Neural cell (in vitro differentiated cells): Measurements from ENCODE around the gene TRIM10.

Experiments
- EP300 ChIP-seq: fragments of 450-650 bp; conservative IDR thresholded peaks from 2 replicates; pipeline ENCODE4 v1.6.1; 2014; ENCODE audit warnings: antibody characterized with exemption, mild to moderate bottlenecking, moderate library complexity; ENCODE audit not compliant: poor library complexity, severe bottlenecking
- EZH2 ChIP-seq: fragments of 200-600, 300-800 bp; shearing (Covaris generic), sonication (generic); IDR thresholded peaks from 2 replicates; pipeline ENCODE4 v1.6.1; 2014; ENCODE audit warnings: antibody characterized with exemption, low read length, borderline replicate concordance, mild to moderate bottlenecking; ENCODE audit not compliant: insufficient read depth, poor library complexity, severe bottlenecking
- MXI1 ChIP-seq: fragments of 450-650 bp; conservative IDR thresholded peaks from 2 replicates; pipeline ENCODE4 v1.6.1; 2014; ENCODE audit warnings: antibody characterized with exemption, mild to moderate bottlenecking; ENCODE audit not compliant: poor library complexity, severe bottlenecking
- POLR2AphosphoS5 ChIP-seq: IDR thresholded peaks from 2 replicates; pipeline ENCODE4 v1.6.1; 2012
- RAD21 ChIP-seq: fragments of 450-650 bp; conservative IDR thresholded peaks from 2 replicates; pipeline ENCODE4 v1.6.1; 2014; ENCODE audit warnings: antibody characterized with exemption, mild to moderate bottlenecking, moderate library complexity
- SMC3 ChIP-seq: fragments of 450-650 bp; conservative IDR thresholded peaks from 2 replicates; pipeline ENCODE4 v1.6.1; 2014; ENCODE audit warnings: antibody characterized with exemption, mild to moderate bottlenecking, moderate library complexity; ENCODE audit not compliant: poor library complexity
- TAF1 ChIP-seq: IDR thresholded peaks from 2 replicates; pipeline ENCODE4 v1.6.1; 2012; ENCODE audit warnings: low read depth
- TF ChIP-seq, protein P1 (sequence below): IDR thresholded peaks from 2 replicates; pipeline ENCODE4 v1.6.1; 2012; ENCODE audit warnings: borderline replicate concordance
- TF ChIP-seq, protein P2 (sequence below): fragments of 450-650 bp; IDR thresholded peaks from 2 replicates; pipeline ENCODE4 v1.5.1; 2014; ENCODE audit warnings: antibody characterized with exemption, mild to moderate bottlenecking, moderate library complexity; ENCODE audit not compliant: poor library complexity, severe bottlenecking

DNA sequence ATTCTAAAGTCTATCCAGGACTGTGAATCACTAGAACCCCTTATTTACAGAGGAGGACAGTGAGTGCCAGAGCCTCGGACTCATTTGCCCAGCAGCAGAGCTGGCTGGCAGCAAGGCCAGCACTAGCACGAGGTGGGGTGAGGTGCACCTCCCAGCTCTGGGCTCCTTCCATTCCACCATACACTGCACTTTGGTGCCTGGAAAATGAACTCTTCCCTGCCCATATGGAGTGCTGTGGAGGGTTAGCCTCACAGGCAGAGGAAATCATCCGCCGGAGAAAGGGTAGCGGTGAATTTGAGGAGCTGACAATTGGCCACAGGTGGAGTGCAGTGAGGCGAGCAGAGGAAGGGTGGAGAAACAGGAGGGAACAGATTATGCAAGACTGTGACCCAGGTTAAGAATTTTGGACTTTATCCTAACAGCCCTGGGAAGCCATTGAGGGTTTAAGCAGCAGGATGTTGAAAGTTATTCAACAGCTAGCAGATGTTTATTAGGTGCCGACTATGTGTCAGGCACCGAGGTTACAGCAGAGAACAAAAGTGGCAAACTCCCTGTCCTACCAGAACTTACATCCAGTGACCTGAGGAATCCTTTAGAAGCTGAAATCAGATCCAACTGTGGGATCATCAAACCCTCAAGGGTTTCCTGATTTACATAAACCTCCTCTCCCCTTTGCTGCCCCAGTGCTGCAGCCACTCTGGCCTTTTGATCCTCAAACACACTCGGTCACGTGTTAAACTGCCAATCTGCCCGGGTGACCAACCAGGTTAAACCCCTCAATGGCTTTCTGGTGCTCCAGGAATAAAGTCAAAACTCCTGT lies 46.0 kb upstream of the TRIM10 start:
- TF ChIP-seq SMC3 (no peak), EZH2 (no peak), EP300 (no peak), RAD21 (no peak), POLR2AphosphoS5 (no peak), MXI1 (no peak), TAF1 (no peak)
- TF ChIP-seq, protein P1, sequence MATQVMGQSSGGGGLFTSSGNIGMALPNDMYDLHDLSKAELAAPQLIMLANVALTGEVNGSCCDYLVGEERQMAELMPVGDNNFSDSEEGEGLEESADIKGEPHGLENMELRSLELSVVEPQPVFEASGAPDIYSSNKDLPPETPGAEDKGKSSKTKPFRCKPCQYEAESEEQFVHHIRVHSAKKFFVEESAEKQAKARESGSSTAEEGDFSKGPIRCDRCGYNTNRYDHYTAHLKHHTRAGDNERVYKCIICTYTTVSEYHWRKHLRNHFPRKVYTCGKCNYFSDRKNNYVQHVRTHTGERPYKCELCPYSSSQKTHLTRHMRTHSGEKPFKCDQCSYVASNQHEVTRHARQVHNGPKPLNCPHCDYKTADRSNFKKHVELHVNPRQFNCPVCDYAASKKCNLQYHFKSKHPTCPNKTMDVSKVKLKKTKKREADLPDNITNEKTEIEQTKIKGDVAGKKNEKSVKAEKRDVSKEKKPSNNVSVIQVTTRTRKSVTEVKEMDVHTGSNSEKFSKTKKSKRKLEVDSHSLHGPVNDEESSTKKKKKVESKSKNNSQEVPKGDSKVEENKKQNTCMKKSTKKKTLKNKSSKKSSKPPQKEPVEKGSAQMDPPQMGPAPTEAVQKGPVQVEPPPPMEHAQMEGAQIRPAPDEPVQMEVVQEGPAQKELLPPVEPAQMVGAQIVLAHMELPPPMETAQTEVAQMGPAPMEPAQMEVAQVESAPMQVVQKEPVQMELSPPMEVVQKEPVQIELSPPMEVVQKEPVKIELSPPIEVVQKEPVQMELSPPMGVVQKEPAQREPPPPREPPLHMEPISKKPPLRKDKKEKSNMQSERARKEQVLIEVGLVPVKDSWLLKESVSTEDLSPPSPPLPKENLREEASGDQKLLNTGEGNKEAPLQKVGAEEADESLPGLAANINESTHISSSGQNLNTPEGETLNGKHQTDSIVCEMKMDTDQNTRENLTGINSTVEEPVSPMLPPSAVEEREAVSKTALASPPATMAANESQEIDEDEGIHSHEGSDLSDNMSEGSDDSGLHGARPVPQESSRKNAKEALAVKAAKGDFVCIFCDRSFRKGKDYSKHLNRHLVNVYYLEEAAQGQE, result no peak
- TF ChIP-seq, protein P2, sequence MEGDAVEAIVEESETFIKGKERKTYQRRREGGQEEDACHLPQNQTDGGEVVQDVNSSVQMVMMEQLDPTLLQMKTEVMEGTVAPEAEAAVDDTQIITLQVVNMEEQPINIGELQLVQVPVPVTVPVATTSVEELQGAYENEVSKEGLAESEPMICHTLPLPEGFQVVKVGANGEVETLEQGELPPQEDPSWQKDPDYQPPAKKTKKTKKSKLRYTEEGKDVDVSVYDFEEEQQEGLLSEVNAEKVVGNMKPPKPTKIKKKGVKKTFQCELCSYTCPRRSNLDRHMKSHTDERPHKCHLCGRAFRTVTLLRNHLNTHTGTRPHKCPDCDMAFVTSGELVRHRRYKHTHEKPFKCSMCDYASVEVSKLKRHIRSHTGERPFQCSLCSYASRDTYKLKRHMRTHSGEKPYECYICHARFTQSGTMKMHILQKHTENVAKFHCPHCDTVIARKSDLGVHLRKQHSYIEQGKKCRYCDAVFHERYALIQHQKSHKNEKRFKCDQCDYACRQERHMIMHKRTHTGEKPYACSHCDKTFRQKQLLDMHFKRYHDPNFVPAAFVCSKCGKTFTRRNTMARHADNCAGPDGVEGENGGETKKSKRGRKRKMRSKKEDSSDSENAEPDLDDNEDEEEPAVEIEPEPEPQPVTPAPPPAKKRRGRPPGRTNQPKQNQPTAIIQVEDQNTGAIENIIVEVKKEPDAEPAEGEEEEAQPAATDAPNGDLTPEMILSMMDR, result no peak
